GM12892 (cell line): Measurements from ENCODE around the gene KBTBD13.

ENCODE experiments used
- POLR2A ChIP-seq: IDR thresholded peaks from 2 replicates; pipeline ENCODE4 v1.6.1; 2011; ENCODE audit warnings: low read depth, low read length, control low read depth
- POLR2AphosphoS5 ChIP-seq: IDR thresholded peaks from 2 replicates; pipeline ENCODE4 v1.6.1; 2011; ENCODE audit warnings: low read depth, low read length, control low read depth
- TAF1 ChIP-seq: IDR thresholded peaks from 2 replicates; pipeline ENCODE4 v1.6.1; 2011; ENCODE audit warnings: low read depth, mild to moderate bottlenecking, control low read depth, low read length, borderline replicate concordance

- no peak for TF ChIP-seq POLR2AphosphoS5
- no peak for TF ChIP-seq POLR2A
- TF ChIP-seq TAF1 = no peak
Measured at GRCh38 chr15:65060641-65061397, 15.7 kb upstream of the KBTBD13 start.
